HFFc6 (cell line): ENCODE data around the gene SLC22A2. TPM values are rescaled to one million over a fixed set of nuclear protein-coding genes. Genes with fewer than 3 reads are reported as not detected.

Experiments
- DNase-seq: peaks from one replicate; pipeline ENCODE4 v3.0.0-alpha.2; 2018
- H3K27ac Mint-ChIP-seq: 2 replicates; pipeline ENCODE4 v1.8.0; 2020; ENCODE audit warnings: mild to moderate bottlenecking, mixed read lengths
- H3K27me3 Mint-ChIP-seq: 2 replicates; pipeline ENCODE4 v1.8.0; 2021; ENCODE audit warnings: mild to moderate bottlenecking, moderate library complexity, mixed read lengths; ENCODE audit not compliant: insufficient read depth
- H3K36me3 Mint-ChIP-seq: 2 replicates; pipeline ENCODE4 v1.8.0; 2021; ENCODE audit warnings: low read depth, mixed read lengths
- H3K4me1 Mint-ChIP-seq: 2 replicates; pipeline ENCODE4 v1.8.0; 2020; ENCODE audit warnings: low read depth, mixed read lengths
- H3K4me3 Mint-ChIP-seq: 2 replicates; pipeline ENCODE4 v1.8.0; 2020; ENCODE audit warnings: mild to moderate bottlenecking, moderate library complexity, mixed read lengths
- H3K9me3 Mint-ChIP-seq: 2 replicates; pipeline ENCODE4 v1.8.0; 2020; ENCODE audit warnings: mild to moderate bottlenecking, mixed read lengths
- total RNA-seq, 6 experiments: library from RNA; stranded (reverse); fragmentation: NEBNext Ultra II Directional; extraction: Animal tissue kit (Norgen Biotek cat#: 25700); gene quantifications; 2 replicates in 1 of 6; 3 replicates in 5 of 6; pipeline ENCODE4 v1.2.3, GENCODE V29; 2021
- TF ChIP-seq, protein P1 (sequence below): fragments of 200-600 bp; sonication (generic); IDR thresholded peaks from 2 replicates; pipeline ENCODE4 v1.5.0; 2021; ENCODE audit warnings: antibody characterized with exemption, mild to moderate bottlenecking

SLC22A2 gene
- total RNA-seq, 6 experiments from 2014 or later: not detected

DNA sequence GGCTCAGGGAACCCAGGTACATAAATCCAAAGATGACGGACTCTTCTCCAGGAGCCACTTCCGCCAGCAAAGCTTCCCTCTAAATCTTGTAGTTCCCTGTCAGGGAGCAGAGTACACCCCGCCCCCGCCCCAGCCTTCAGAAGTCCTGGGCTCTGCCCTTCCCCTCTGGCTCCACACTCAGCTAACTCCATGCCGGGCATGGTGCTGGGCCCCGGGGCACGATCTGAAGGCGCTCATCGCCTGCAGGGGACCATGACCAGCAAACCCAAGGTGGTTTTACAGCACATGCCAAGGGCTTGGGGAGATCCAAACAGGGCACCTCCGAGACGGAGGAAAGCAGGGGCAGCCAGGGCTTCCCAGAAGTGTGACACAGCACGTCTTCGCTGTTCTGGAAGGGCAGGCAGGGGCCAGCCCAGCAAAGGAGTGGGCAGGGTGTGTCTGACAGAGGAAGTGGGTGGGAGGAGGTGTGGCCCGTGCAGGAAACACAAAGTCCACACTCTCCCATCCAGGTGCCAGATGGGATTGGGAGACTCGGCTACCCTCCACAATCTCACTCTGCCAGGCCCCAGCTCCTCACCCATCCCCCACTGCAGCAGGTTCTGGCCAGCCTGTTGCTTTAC, 41.6 kb upstream of the SLC22A2 start:
- DNase-seq: no peak
- TF ChIP-seq, protein P1, sequence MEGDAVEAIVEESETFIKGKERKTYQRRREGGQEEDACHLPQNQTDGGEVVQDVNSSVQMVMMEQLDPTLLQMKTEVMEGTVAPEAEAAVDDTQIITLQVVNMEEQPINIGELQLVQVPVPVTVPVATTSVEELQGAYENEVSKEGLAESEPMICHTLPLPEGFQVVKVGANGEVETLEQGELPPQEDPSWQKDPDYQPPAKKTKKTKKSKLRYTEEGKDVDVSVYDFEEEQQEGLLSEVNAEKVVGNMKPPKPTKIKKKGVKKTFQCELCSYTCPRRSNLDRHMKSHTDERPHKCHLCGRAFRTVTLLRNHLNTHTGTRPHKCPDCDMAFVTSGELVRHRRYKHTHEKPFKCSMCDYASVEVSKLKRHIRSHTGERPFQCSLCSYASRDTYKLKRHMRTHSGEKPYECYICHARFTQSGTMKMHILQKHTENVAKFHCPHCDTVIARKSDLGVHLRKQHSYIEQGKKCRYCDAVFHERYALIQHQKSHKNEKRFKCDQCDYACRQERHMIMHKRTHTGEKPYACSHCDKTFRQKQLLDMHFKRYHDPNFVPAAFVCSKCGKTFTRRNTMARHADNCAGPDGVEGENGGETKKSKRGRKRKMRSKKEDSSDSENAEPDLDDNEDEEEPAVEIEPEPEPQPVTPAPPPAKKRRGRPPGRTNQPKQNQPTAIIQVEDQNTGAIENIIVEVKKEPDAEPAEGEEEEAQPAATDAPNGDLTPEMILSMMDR: no peak
- H3K4me1 Mint-ChIP-seq: no peaks in the 10 kb centered on the region
- H3K36me3 Mint-ChIP-seq: peaks cover 8% of the 10 kb centered on the region; the same call in 1 of the 2 replicates
- H3K9me3 Mint-ChIP-seq: peaks cover 40% of the 10 kb centered on the region
- no peak overlapping the region for H3K4me3 Mint-ChIP-seq
- no peak overlapping the region for H3K27ac Mint-ChIP-seq
- H3K27me3 Mint-ChIP-seq: no peaks in the 10 kb centered on the region; the same call in 1 of the 2 replicates

- Mint-ChIP-seq H3K9me3 (peaks cover 34% of the 10 kb centered on the region), H3K4me1 (no peaks in the 10 kb centered on the region), H3K36me3 (peaks cover 4% of the 10 kb centered on the region; the same call in 1 of the 2 replicates), H3K4me3 (no peak overlapping the region), H3K27me3 (no peaks in the 10 kb centered on the region; the same call in 1 of the 2 replicates), H3K27ac (no peak overlapping the region)
- DNase-seq: no peak
- TF ChIP-seq, protein P1: no peak
These were observed 40.9 kb upstream of the SLC22A2 start for GRCh38 chr6:160299559-160299958.

DNA sequence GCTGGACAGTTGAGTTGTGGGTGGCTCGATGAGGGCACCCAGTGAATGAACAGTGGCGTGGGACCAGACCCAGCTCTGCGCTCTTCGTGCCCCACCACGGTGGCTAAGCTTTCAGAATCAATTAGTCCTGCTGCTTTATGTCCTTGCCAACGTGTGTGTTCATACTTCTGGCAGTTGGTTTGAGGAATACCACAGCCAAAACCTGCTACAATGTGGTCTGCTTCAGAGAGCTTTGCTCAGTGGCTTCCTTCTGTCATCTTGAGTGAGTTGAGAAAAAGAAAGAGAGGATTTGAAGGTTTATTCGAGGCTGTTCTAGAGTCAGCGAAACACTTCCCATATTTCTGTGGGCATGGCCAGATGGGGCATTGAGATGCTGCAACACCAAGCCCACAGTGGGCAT, 39.5 kb upstream of the SLC22A2 start:
- H3K27me3 Mint-ChIP-seq: no peaks in the 10 kb centered on the region; the same call in 1 of the 2 replicates
- DNase-seq: no peak
- no peaks in the 10 kb centered on the region for H3K36me3 Mint-ChIP-seq
- TF ChIP-seq, protein P1: no peak
- no peak overlapping the region for H3K27ac Mint-ChIP-seq
- H3K9me3 Mint-ChIP-seq: peaks cover 20% of the 10 kb centered on the region
- H3K4me1 Mint-ChIP-seq: no peaks in the 10 kb centered on the region
- H3K4me3 Mint-ChIP-seq: no peak overlapping the region

DNA sequence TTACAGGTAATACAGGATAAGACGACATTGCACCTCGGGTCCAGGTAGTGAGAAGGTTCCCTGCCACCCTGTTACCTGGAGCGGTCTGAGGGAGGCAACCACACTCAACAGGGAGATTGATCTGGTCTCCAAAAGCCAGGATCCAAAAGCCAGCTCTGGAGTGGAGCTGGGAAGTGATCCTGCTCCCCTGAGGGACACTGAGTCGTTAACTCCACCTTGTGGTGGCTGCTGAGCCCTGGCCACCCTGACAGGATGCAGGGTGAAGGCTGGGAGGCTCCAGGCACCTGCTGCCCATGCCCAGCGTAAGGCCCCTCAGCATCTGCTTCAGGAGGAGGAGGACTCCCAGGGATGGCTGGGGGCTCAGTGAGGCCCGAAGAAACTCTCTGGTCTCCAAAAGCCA, 38.7 kb upstream of the SLC22A2 start:
- no peaks in the 10 kb centered on the region; the same call in 1 of the 2 replicates for H3K27me3 Mint-ChIP-seq
- H3K36me3 Mint-ChIP-seq: no peaks in the 10 kb centered on the region
- no peak overlapping the region for H3K4me3 Mint-ChIP-seq
- H3K27ac Mint-ChIP-seq: no peak overlapping the region
- peaks cover 12% of the 10 kb centered on the region for H3K9me3 Mint-ChIP-seq
- DNase-seq: no peak
- TF ChIP-seq, protein P1: no peak
- no peaks in the 10 kb centered on the region for H3K4me1 Mint-ChIP-seq

DNA sequence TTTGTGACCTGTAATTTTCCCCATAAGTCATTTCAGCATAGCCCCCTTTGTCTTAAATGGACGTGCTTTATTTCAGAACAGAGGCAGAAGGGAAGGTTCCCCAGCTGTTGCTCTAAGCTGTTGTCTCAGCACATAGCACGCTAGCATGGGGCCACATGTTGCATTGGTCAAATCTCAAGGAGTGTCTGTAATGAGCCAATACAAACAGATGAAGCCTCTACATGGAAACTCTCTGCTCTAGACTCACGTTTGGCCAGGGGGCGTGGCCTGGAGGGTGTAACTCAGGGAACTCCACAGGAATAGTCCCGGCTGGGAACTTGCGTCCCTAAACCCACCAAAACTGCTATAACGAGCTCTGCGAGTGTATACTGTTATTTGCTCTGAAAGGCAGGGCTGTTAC, 35.2 kb upstream of the SLC22A2 start:
- Mint-ChIP-seq H3K27me3 (no peaks in the 10 kb centered on the region), H3K36me3 (no peaks in the 10 kb centered on the region), H3K4me3 (no peak overlapping the region), H3K4me1 (no peaks in the 10 kb centered on the region), H3K9me3 (peaks cover 9% of the 10 kb centered on the region), H3K27ac (no peak overlapping the region)
- no peak for DNase-seq
- TF ChIP-seq, protein P1: no peak
